ENCODE measurements around the gene SEPTIN10. TPM values are rescaled to one million over a fixed set of nuclear protein-coding genes. Genes with fewer than 3 reads are reported as not detected.
"Not testable (repeated sequence)": the region's sequence is repeated elsewhere in the genome, so short reads cannot be mapped to it uniquely, and the experiment has no call there.

SEPTIN10 gene
- total and polyA plus RNA-seq, 2 donors (not counting 1 experiment from before 2014, with no cell fraction given) = 90.3 to 99.4 TPM

DNA sequence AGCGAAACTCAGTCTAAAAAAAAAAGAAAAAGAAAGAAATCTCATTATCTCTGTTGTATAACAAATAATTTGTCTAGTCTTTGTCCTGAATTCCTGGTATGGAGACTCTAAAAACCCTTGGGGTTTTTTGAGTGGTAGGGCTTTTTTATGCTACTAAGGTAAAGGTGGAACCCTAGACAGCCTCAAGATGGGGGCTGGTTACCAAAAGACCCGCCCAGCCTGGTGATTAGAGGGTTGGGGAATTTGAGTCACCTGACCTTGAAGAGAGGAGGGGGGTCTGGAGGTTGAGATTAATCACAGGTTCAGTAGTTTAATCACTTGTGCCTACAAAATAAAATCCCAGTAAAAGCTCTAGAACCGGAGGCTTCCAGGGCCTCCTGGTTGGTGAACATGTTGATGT lies 18.0 kb upstream of the SEPTIN10 start:
- H3K9ac ChIP-seq (ENCODE audit: insufficient read depth, low read length) = no peak overlapping the region
- TF ChIP-seq, protein P1, sequence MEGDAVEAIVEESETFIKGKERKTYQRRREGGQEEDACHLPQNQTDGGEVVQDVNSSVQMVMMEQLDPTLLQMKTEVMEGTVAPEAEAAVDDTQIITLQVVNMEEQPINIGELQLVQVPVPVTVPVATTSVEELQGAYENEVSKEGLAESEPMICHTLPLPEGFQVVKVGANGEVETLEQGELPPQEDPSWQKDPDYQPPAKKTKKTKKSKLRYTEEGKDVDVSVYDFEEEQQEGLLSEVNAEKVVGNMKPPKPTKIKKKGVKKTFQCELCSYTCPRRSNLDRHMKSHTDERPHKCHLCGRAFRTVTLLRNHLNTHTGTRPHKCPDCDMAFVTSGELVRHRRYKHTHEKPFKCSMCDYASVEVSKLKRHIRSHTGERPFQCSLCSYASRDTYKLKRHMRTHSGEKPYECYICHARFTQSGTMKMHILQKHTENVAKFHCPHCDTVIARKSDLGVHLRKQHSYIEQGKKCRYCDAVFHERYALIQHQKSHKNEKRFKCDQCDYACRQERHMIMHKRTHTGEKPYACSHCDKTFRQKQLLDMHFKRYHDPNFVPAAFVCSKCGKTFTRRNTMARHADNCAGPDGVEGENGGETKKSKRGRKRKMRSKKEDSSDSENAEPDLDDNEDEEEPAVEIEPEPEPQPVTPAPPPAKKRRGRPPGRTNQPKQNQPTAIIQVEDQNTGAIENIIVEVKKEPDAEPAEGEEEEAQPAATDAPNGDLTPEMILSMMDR (conservative IDR thresholded peaks at IDR 0.05 in 1 of 2, IDR thresholded peaks at IDR 0.05 in 1 of 2; ENCODE audit: low read depth in 1 of 2, low read length in 2 of 2) = no peak
- no peak for TF ChIP-seq EZH2 (IDR thresholded peaks at IDR 0.05; ENCODE audit: low read length, missing control alignments)
- H3K4me2 ChIP-seq (ENCODE audit: extremely low read depth, insufficient read depth, low read length) = no peak overlapping the region
- no peak overlapping the region for H3K27ac ChIP-seq (ENCODE audit: insufficient read depth, low read length)
- no peaks in the 10 kb centered on the region for H3K4me1 ChIP-seq (ENCODE audit: control insufficient read depth, extremely low read depth, insufficient read depth, low read length)
- no peak overlapping the region for H2AFZ ChIP-seq (ENCODE audit: low read length)
- no peaks in the 10 kb centered on the region for H3K36me3 ChIP-seq (ENCODE audit: control insufficient read depth, insufficient read depth, low read length)
- no peak overlapping the region for H3K4me3 ChIP-seq (replicated peaks in 1 of 4; ENCODE audit: control extremely low read depth in 1 of 4, insufficient read depth in 1 of 4, low read depth in 3 of 4, low read length in 4 of 4)
- H4K20me1 ChIP-seq (ENCODE audit: control insufficient read depth, extremely low read depth, insufficient read depth, low read length) = no peaks in the 10 kb centered on the region
- no peaks in the 10 kb centered on the region for H3K79me2 ChIP-seq (ENCODE audit: control insufficient read depth, insufficient read depth, low read length)
- H3K9me3 ChIP-seq (ENCODE audit: control insufficient read depth, insufficient read depth, low read depth, low read length) = no peaks in the 10 kb centered on the region
- no peak for DNase-seq (ENCODE audit: low read depth in 2 of 2)
- peaks cover 1% of the 10 kb centered on the region for H3K27me3 ChIP-seq (ENCODE audit: control insufficient read depth, insufficient read depth, low read length)

DNA sequence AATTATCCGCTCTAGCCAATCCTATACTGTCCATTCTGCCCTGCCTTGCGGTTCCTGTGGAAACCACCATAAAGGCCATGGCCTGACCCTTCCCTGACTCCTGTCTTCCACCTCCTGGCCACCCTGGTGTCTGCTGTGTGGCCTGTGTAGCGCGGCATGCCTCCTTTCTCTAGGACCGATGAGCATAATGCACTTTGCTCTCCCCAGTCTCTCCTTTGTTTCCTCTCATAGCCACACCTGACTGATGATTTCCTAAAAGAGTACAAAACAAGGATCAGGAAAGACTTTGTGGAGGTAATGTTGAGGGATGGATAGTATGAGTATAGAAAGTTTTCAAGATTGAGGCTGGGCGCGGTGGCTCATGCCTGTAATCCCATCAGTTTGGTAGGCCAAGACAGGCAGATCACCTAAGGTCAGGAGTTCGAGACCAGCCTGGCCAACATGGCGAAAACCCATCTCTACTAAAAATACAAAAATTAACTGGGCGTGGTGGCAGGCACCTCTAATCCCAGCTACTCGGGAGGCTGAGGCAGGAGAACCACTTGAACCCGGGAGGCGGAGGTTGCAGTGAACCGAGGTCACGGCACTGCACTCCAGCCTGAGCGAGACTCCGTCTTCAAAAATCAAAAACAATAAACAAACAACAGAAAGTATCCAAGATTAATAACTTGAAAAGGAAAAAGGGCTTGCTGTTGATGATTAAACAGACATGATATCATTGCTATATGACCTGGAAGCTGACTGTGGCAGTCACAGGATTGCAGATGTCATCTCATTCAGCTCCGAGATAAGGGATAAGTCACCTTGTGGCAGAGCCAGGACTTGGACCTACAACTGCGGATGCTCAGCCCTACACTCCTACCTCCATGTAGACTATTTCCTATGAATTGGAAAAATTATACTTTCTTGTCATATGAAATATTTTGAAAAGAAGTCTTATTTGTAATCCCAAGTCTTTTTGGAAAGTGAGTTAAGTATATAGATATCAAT lies 17.0 kb upstream of the SEPTIN10 start:
- H3K4me1 ChIP-seq (ENCODE audit: control insufficient read depth, extremely low read depth, insufficient read depth, low read length) = no peaks in the 10 kb centered on the region
- TF ChIP-seq, protein P1 (conservative IDR thresholded peaks at IDR 0.05 in 1 of 2, IDR thresholded peaks at IDR 0.05 in 1 of 2; ENCODE audit: low read depth in 1 of 2, low read length in 2 of 2) = no peak
- TF ChIP-seq EZH2 (IDR thresholded peaks at IDR 0.05; ENCODE audit: low read length, missing control alignments) = no peak
- H3K4me3 ChIP-seq (replicated peaks in 1 of 4; ENCODE audit: control extremely low read depth in 1 of 4, insufficient read depth in 1 of 4, low read depth in 3 of 4, low read length in 4 of 4) = no peak overlapping the region
- H3K9me3 ChIP-seq (ENCODE audit: control insufficient read depth, insufficient read depth, low read depth, low read length) = no peaks in the 10 kb centered on the region
- H2AFZ ChIP-seq (ENCODE audit: low read length) = no peak overlapping the region
- no peak for DNase-seq (ENCODE audit: low read depth in 2 of 2)
- H3K27me3 ChIP-seq (ENCODE audit: control insufficient read depth, insufficient read depth, low read length) = peaks cover 3% of the 10 kb centered on the region
- H3K36me3 ChIP-seq (ENCODE audit: control insufficient read depth, insufficient read depth, low read length) = no peaks in the 10 kb centered on the region
- H3K27ac ChIP-seq (ENCODE audit: insufficient read depth, low read length) = no peak overlapping the region
- H4K20me1 ChIP-seq (ENCODE audit: control insufficient read depth, extremely low read depth, insufficient read depth, low read length) = no peaks in the 10 kb centered on the region
- H3K79me2 ChIP-seq (ENCODE audit: control insufficient read depth, insufficient read depth, low read length) = no peaks in the 10 kb centered on the region
- H3K4me2 ChIP-seq (ENCODE audit: extremely low read depth, insufficient read depth, low read length) = no peak overlapping the region
- no peak overlapping the region for H3K9ac ChIP-seq (ENCODE audit: insufficient read depth, low read length)

DNA sequence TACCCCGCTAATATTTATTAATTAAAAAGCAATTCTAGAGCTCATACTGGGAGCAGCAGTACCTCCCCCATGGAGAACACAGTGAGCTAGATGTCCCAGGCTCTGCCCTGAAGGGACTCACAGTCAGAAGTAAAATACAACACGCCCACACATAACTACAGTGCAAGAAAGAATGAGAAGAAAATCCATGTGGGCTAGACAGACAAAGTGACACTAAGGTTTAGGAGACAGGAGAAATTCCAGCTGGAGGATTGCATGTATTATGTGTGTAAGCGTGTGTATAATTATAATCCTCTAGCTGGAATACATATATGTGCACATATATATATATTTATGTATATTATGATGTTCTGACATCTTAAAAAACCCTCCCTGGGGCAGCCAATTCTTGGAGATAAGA lies 16.1 kb upstream of the SEPTIN10 start:
- Histone ChIP-seq H3K9me3 (ENCODE audit: control insufficient read depth, insufficient read depth, low read depth, low read length) (no peaks in the 10 kb centered on the region), H3K4me2 (ENCODE audit: extremely low read depth, insufficient read depth, low read length) (no peak overlapping the region), H3K4me3 (replicated peaks in 1 of 4; ENCODE audit: control extremely low read depth in 1 of 4, insufficient read depth in 1 of 4, low read depth in 3 of 4, low read length in 4 of 4) (no peak overlapping the region), H3K79me2 (ENCODE audit: control insufficient read depth, insufficient read depth, low read length) (no peaks in the 10 kb centered on the region), H3K27me3 (ENCODE audit: control insufficient read depth, insufficient read depth, low read length) (peaks cover 3% of the 10 kb centered on the region), H3K27ac (ENCODE audit: insufficient read depth, low read length) (no peak overlapping the region), H3K9ac (ENCODE audit: insufficient read depth, low read length) (no peak overlapping the region), H2AFZ (ENCODE audit: low read length) (no peak overlapping the region), H3K36me3 (ENCODE audit: control insufficient read depth, insufficient read depth, low read length) (no peaks in the 10 kb centered on the region), H3K4me1 (ENCODE audit: control insufficient read depth, extremely low read depth, insufficient read depth, low read length) (no peaks in the 10 kb centered on the region), H4K20me1 (ENCODE audit: control insufficient read depth, extremely low read depth, insufficient read depth, low read length) (no peaks in the 10 kb centered on the region)
- no peak for DNase-seq (ENCODE audit: low read depth in 2 of 2)
- TF ChIP-seq EZH2 (IDR thresholded peaks at IDR 0.05; ENCODE audit: low read length, missing control alignments) = no peak
- TF ChIP-seq, protein P1 (conservative IDR thresholded peaks at IDR 0.05 in 1 of 2, IDR thresholded peaks at IDR 0.05 in 1 of 2; ENCODE audit: low read depth in 1 of 2, low read length in 2 of 2) = no peak

DNA sequence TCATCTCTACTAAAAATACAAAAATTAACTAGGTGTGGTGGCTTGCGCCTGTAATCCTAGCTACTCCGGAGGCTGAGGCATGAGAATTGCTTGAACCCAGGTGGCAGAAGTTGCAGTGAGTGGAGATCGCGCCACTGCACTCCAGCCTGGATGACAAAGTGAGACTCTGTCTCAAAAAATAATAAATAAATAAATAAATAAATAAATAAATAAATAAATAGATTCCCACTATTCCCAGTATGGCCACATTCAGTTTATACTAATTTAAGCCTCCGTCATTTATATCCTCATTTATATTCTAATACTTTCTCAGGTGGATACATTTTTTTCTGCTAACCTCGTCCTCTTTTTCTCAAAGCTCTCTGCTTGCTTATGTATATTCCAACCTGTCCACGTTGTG lies 14.6 kb upstream of the SEPTIN10 start:
- not testable (repeated sequence) for H3K4me1 ChIP-seq (ENCODE audit: control insufficient read depth, extremely low read depth, insufficient read depth, low read length); H3K79me2 ChIP-seq (ENCODE audit: control insufficient read depth, insufficient read depth, low read length)

More for the DNA sequence above, 14.6 kb upstream of the SEPTIN10 start:
- H3K27ac ChIP-seq (ENCODE audit: insufficient read depth, low read length); H2AFZ ChIP-seq (ENCODE audit: low read length); H3K9ac ChIP-seq (ENCODE audit: insufficient read depth, low read length); H3K36me3 ChIP-seq (ENCODE audit: control insufficient read depth, insufficient read depth, low read length); H3K9me3 ChIP-seq (ENCODE audit: control insufficient read depth, insufficient read depth, low read depth, low read length); H4K20me1 ChIP-seq (ENCODE audit: control insufficient read depth, extremely low read depth, insufficient read depth, low read length); H3K4me2 ChIP-seq (ENCODE audit: extremely low read depth, insufficient read depth, low read length); DNase-seq (ENCODE audit: low read depth in 2 of 2); H3K4me3 ChIP-seq (replicated peaks in 1 of 4; ENCODE audit: control extremely low read depth in 1 of 4, insufficient read depth in 1 of 4, low read depth in 3 of 4, low read length in 4 of 4); H3K27me3 ChIP-seq (ENCODE audit: control insufficient read depth, insufficient read depth, low read length): not testable (repeated sequence)
